Eye (tissue), 1 donor: ENCODE data around the gene ANKS1A.
"Not testable (repeated sequence)": the region's sequence is repeated elsewhere in the genome, so short reads cannot be mapped to it uniquely, and the experiment has no call there.

Experiments
- DNase-seq: peaks from one replicate; pipeline ENCODE4 v3.0.0-alpha.2; 2015

Gene ANKS1A

GRCh38 chr6:34884996-34885395 is 4.1 kb upstream of the ANKS1A start:
- no peak for DNase-seq

DNA sequence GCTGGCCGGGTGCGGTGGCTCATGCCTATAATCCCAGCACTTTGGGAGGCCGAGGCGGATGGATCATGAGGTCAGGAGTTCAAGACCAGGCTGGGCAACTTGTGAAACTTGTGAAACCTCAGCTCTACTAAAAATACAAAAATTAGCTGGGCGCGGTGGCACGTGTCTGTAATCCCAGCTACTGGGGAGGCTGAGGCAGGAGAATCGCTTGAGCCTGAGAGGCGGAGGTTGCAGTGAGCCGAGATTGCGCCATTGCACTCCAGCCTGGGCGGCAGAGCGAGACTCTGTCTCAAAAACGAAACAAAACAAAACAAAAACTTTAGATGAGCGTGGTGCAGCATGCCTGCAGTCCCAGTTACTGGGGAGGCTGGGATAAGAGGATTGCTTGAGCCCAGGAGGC is 3.2 kb upstream of the ANKS1A start:
- not testable (repeated sequence) for DNase-seq

- peak; percentile 99 for DNase-seq
These were observed 1.1 kb upstream of the ANKS1A start, which contains the start of gene TAF11 for GRCh38 chr6:34887753-34888513. Gene TAF11 (minus strand): TSS chr6:34888042. CDS start chr6:34887957, 85 bp downstream.

- no peak for DNase-seq
These were observed 570 bp upstream of the ANKS1A start for GRCh38 chr6:34888514-34888856.

DNA sequence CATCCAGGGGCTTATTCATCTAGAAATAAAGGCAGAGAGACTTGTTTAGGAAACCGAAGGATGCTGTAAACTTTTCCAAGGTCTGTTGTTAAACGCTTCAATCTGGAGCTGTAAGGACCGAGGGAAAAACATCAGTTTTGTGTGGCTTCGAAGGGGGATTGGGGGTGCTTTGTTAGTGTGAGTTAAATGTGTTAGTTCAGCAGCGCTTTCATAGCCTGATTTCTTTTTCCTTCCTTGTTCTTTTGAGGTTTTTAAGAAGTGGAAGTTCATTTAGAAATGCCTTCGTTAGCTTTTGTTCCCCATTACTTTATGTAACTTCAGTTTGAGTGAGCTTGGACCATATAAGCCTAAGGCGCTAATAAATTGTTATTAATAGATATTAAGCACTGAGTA is 1.5 kb downstream of the ANKS1A start:
- peak; percentile 15 for DNase-seq

DNA sequence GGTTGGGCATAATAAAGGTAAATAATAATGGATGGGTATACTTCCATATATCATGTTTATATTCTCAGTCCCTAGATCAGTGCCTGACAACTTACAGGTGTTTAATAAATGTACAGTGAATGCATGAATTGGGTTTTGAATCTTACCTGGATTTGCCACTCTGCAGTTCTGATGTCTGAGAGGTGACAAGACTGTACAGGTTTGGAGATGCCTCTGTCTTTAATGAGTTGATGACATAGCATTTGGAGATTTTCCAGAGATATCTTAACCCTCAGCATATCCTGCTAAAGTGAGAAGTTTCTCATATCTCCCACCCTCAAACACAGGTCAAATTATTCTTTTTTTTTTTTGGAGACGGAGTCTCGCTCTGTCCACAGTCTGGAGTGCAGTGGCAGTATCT is 2.2 kb downstream of the ANKS1A start:
- no peak for DNase-seq

GRCh38 chr6:34894693-34895092 is 5.6 kb downstream of the ANKS1A start:
- DNase-seq, result no peak

DNA sequence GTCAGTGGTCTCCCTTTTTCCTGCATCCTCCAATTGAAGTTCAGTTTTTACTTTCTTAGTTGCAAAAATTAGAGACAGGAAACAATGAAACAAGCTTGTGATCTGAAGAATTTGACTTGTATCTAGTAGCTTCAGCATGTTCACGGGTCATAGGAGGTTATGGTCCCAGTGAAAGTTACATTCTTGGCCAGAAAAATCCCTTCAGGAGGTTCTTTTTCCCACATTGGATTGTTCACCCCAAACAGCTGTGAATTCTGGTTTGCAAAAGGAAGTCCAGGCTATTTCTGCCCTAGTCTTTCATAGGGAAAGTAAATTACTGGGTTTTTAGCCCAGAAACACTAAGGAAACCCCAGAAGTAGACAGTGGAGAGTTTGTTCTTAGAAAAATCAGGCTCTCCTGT is 8.1 kb downstream of the ANKS1A start:
- DNase-seq, result no peak

GRCh38 chr6:34897716-34898115 is 8.7 kb downstream of the ANKS1A start:
- DNase-seq, result no peak

GRCh38 chr6:34899748-34900147 is 10.7 kb downstream of the ANKS1A start:
- DNase-seq, result not testable (repeated sequence)

- DNase-seq, result no peak
These were observed 11.4 kb downstream of the ANKS1A start for GRCh38 chr6:34900321-34901031.

- DNase-seq, result no peak
These were observed 12.9 kb downstream of the ANKS1A start for GRCh38 chr6:34901930-34902329.

GRCh38 chr6:34904990-34905613 is 16.0 kb downstream of the ANKS1A start:
- DNase-seq, result no peak

- no peak for DNase-seq
These were observed 17.8 kb downstream of the ANKS1A start for GRCh38 chr6:34906826-34907225.

DNA sequence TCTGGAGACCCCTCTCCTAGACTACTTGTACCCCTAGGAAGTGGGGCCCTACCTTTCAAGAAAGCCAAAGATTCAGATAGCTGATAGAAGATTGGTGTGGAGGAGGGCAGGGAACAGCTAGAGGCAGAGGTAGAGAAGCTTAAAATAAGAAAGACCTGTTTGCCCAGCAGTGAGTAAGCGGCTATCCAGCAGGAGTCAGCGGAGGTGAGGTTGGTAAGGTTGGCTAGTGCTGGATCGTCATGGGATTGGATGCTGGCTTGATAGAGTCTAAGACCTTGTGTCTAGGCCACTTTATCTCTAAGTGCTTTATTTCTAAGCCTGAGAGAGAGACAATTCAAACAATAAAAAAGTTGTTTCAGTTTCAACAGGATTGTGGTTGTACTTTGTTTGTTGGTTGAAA is 19.1 kb downstream of the ANKS1A start:
- no peak for DNase-seq

GRCh38 chr6:34909320-34909883 is 20.3 kb downstream of the ANKS1A start:
- DNase-seq, result no peak

GRCh38 chr6:34911822-34912221 is 22.8 kb downstream of the ANKS1A start:
- DNase-seq, result no peak

DNA sequence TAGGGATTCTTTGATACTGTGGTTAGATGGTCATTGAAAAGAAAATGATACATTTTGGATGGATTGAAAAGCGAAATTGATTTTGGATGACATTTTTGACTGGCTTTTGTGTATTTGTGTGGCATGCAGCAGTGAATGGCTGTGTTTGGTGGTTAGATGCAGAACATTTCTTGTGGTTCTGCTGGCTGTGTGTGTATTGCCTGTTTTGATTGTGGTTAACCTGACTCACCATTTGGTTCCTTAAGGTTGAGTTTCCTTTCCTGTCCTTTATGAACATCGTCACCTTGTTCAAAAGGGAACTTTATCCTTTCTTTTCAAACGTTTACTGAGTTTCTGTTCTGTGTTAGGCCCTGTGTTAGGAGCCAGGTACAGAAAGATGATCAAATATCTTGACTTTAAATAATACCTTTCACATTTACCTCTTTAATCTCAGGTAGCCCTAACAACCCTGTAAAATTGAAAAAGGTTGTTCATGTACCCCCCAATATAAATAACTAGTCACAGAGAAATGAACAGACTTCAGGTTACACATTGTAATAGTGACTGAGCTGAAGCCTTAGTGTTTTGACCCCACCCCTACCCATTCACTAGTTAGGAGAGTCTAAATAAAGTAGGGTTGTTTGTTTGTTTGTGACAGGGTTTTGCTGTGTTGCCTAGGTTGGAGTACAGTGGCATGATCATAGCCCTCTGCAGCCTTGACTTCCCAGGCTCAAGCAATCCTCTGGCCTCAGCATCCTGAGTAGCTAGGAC is 23.8 kb downstream of the ANKS1A start:
- DNase-seq, result no peak

DNA sequence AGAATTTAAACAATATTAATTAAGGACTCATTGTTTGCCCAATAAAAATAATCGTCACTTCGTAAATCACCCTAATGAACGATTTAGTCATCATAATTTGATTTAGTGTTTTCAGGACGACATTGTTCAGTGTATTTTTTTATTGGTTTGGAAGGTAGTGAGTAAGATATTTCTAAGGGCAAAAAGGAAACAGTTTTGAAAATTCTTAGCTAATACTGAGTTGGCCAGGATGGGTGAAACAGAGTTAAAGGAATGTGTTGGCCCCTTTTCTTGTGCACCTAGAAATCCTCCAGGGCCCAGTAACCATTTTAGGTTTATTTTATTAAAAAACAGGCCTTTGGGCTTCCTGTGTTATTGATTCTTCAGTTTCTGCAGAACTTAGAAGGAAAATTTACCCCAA is 25.3 kb downstream of the ANKS1A start:
- DNase-seq, result no peak

- DNase-seq, result no peak
These were observed 27.4 kb downstream of the ANKS1A start for GRCh38 chr6:34916348-34916967.

DNA sequence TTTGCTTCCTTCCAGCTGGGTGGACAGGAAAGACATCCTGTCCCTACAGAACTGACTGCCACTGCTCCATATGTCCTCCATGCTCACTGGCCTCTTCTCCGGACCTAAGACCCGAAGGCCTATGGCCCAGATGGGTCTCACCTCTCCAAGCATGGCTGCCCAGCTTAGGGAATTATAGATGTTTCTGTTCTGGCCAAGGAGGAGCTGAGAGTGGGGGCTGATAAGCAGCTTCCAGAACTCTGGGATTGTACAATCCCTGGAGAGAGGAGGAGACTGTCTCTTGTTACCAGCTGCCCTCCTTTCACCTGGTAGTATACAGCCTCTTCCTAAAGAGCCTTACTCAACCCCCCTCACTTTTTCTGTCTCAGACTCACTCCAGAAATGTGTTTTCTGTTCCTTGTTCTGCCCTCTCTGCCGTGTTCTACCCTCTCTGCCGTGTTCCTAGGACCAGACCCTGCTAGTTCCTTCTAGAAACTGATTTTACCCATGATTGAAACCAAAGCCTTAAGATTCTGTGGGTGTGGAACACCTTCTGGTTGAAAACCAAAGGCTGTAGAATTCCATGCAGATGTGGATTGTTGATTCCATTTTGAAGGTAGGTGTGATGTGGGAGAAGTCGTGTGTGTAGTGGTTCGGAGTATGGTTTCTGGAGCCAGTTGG is 28.7 kb downstream of the ANKS1A start:
- DNase-seq, result no peak

GRCh38 chr6:34919651-34920050 is 30.6 kb downstream of the ANKS1A start:
- DNase-seq, result no peak
